H1 (cell line): ENCODE measurements around the gene LTBP1. TPM values are rescaled to one million over a fixed set of nuclear protein-coding genes. Genes with fewer than 3 reads are reported as not detected.

Source experiments
- CTCF ChIA-PET: fragments of 300-600 bp; sonication (Branson Sonifier 250); formaldehyde crosslinking; loops from one replicate; lab custom pipeline; 2021; ENCODE audit not compliant: partially characterized antibody; lab: Charles Lee
- POLR2A ChIA-PET: fragments of 300-600 bp; sonication (Branson Sonifier 250); formaldehyde crosslinking; loops from one replicate; lab custom pipeline; 2021; ENCODE audit warnings: inconsistent platforms; ENCODE audit not compliant: partially characterized antibody; lab: Charles Lee
- DNase-seq, 2 experiments: peaks; one replicate each; pipeline versions ENCODE4 v3.0.0 to v3.0.0-alpha.2; 2010 to 2022; ENCODE audit warnings: low spot score in 2 of 2, low read depth in 1 of 2, mixed read lengths in 1 of 2
- FAIRE-seq: peaks from 2 replicates; lab custom pipeline; 2011; peaks lifted over from hg19 to GRCh38; lab: Jason Lieb, UNC
- H2AFZ ChIP-seq: 2 replicates; pipeline ENCODE4 v1.8.1; 2012; ENCODE audit warnings: low read length, inconsistent platforms
- H2AK5ac ChIP-seq: 2 replicates; pipeline ENCODE4 v1.6.1; 2013; ENCODE audit warnings: low read depth, low read length
- H2BK120ac ChIP-seq: replicated peaks from 2 replicates; pipeline ENCODE3; 2013; ENCODE audit warnings: low read depth, low read length, inconsistent platforms
- H2BK12ac ChIP-seq: 2 replicates; pipeline ENCODE4 v1.6.1; 2013; ENCODE audit warnings: low read depth, low read length
- H2BK15ac ChIP-seq: 2 replicates; pipeline ENCODE4 v1.6.1; 2013; ENCODE audit warnings: low read length
- H2BK20ac ChIP-seq: 2 replicates; pipeline ENCODE4 v1.6.1; 2013; ENCODE audit warnings: low read length
- H2BK5ac ChIP-seq: 2 replicates; pipeline ENCODE4 v1.6.1; 2013; ENCODE audit warnings: low read depth, low read length
- H3K14ac ChIP-seq: 2 replicates; pipeline ENCODE4 v1.6.1; 2013; ENCODE audit warnings: inconsistent platforms; ENCODE audit not compliant: insufficient read length
- H3K18ac ChIP-seq: 2 replicates; pipeline ENCODE4 v1.6.1; 2013; ENCODE audit warnings: low read length; ENCODE audit errors: extremely low read depth
- H3K23ac ChIP-seq: 2 replicates; pipeline ENCODE4 v1.6.1; 2013; ENCODE audit warnings: inconsistent platforms; ENCODE audit not compliant: insufficient read length
- H3K23me2 ChIP-seq: 2 replicates; pipeline ENCODE4 v1.6.1; 2013; ENCODE audit warnings: low read depth, low read length
- H3K27ac ChIP-seq: 2 replicates; pipeline ENCODE4 v1.6.1; 2011; ENCODE audit warnings: low read depth, low read length, inconsistent platforms
- H3K27me3 ChIP-seq, 4 experiments: replicated peaks in 1 of 4; 1 replicate in 1 of 4; 2 replicates in 3 of 4; pipeline versions ENCODE4 v1.6.1 to v1.8.1; 2011 to 2013; ENCODE audit warnings: low read length in 3 of 4, mild to moderate bottlenecking in 3 of 4, inconsistent platforms in 2 of 4, mixed read lengths in 2 of 4, moderate library complexity in 1 of 4; ENCODE audit not compliant: control insufficient read depth in 3 of 4, insufficient read depth in 3 of 4; ENCODE audit errors: extremely low read depth in 1 of 4
- H3K36me3 ChIP-seq, 4 experiments: 2 replicates each; pipeline versions ENCODE4 v1.6.1 to v1.8.1; 2011 to 2013; ENCODE audit warnings: mild to moderate bottlenecking in 4 of 4, low read length in 3 of 4, moderate library complexity in 2 of 4, control low read depth in 1 of 4, inconsistent platforms in 1 of 4; ENCODE audit not compliant: insufficient read depth in 4 of 4, control insufficient read depth in 2 of 4
- H3K4ac ChIP-seq: replicated peaks from 2 replicates; pipeline ENCODE3; 2013; ENCODE audit warnings: low read length, low read depth, mixed read lengths, inconsistent platforms; ENCODE audit not compliant: insufficient read length
- H3K4me1 ChIP-seq, 4 experiments: replicated peaks in 1 of 4; 1 replicate in 1 of 4; 2 replicates in 3 of 4; pipeline versions ENCODE4 v1.6.1 to v1.8.1; 2011 to 2013; ENCODE audit warnings: low read length in 3 of 4, inconsistent platforms in 2 of 4, mixed read lengths in 1 of 4; ENCODE audit not compliant: insufficient read depth in 4 of 4, control insufficient read depth in 3 of 4
- H3K4me2 ChIP-seq, 2 experiments: 2 replicates each; pipeline versions ENCODE4 v1.6.1 to v1.8.1; 2011 to 2013; ENCODE audit warnings: low read depth in 2 of 2, low read length in 2 of 2, control low read depth in 1 of 2, inconsistent platforms in 1 of 2, mild to moderate bottlenecking in 1 of 2; ENCODE audit not compliant: insufficient read depth in 1 of 2
- H3K4me3 ChIP-seq, 4 experiments: fragments of 200-600, 300-600 bp in 1 of 4; sonication (generic), shearing (Covaris generic), sonication (Bioruptor Twin) in 1 of 4; 2 replicates each; pipeline versions ENCODE4 v1.5.1 to v1.8.1; 2011 to 2016; ENCODE audit warnings: low read length in 4 of 4, low read depth in 3 of 4, control low read depth in 2 of 4, inconsistent platforms in 2 of 4, mild to moderate bottlenecking in 2 of 4, mixed read lengths in 1 of 4, moderate library complexity in 1 of 4; ENCODE audit not compliant: insufficient read depth in 2 of 4; ENCODE audit errors: extremely low read depth in 1 of 4
- H3K56ac ChIP-seq: replicated peaks from 2 replicates; pipeline ENCODE3; 2013; ENCODE audit warnings: low read depth, mild to moderate bottlenecking, mixed read lengths, low read length, inconsistent platforms; ENCODE audit not compliant: insufficient read length
- H3K79me1 ChIP-seq: 2 replicates; pipeline ENCODE4 v1.6.1; 2013; ENCODE audit warnings: low read depth, low read length, control low read depth
- H3K79me2 ChIP-seq, 2 experiments: 2 replicates each; pipeline versions ENCODE4 v1.6.1 to v1.8.1; 2012 to 2013; ENCODE audit warnings: low read length in 2 of 2, mild to moderate bottlenecking in 2 of 2, inconsistent platforms in 1 of 2; ENCODE audit not compliant: insufficient read depth in 2 of 2, control insufficient read depth in 1 of 2
- H3K9ac ChIP-seq, 4 experiments: replicated peaks in 1 of 4; 1 replicate in 1 of 4; 2 replicates in 3 of 4; pipeline versions ENCODE4 v1.6.1 to v1.8.1; 2011 to 2013; ENCODE audit warnings: low read depth in 3 of 4, low read length in 3 of 4, control low read depth in 2 of 4, mild to moderate bottlenecking in 2 of 4, moderate library complexity in 2 of 4, inconsistent platforms in 1 of 4; ENCODE audit errors: extremely low read depth in 1 of 4
- H3K9me3 ChIP-seq, 2 experiments: 2 replicates each; pipeline versions ENCODE4 v1.6.1 to v1.8.1; 2012 to 2013; ENCODE audit warnings: mild to moderate bottlenecking in 2 of 2, moderate library complexity in 2 of 2, control low read depth in 1 of 2, inconsistent platforms in 1 of 2, low read depth in 1 of 2, low read length in 1 of 2, mixed read lengths in 1 of 2; ENCODE audit not compliant: insufficient read depth in 2 of 2
- H4K20me1 ChIP-seq, 2 experiments: replicated peaks in 1 of 2; 2 replicates each; pipeline versions ENCODE3 to v1.8.1; 2011 to 2013; ENCODE audit warnings: inconsistent platforms in 2 of 2, low read length in 2 of 2, mild to moderate bottlenecking in 1 of 2; ENCODE audit not compliant: insufficient read depth in 2 of 2, control insufficient read depth in 1 of 2
- H4K5ac ChIP-seq: 2 replicates; pipeline ENCODE4 v1.6.1; 2013; ENCODE audit warnings: low read length, low read depth, mixed read lengths, inconsistent platforms; ENCODE audit not compliant: insufficient read length
- H4K8ac ChIP-seq: 2 replicates; pipeline ENCODE4 v1.8.0; 2013; ENCODE audit warnings: mild to moderate bottlenecking, moderate library complexity, low read length, inconsistent platforms; ENCODE audit not compliant: insufficient read depth; ENCODE audit errors: extremely low read depth
- H4K91ac ChIP-seq: replicated peaks from 2 replicates; pipeline ENCODE3; 2013; ENCODE audit warnings: low read length, mixed read lengths, inconsistent platforms; ENCODE audit not compliant: insufficient read length
- BCL11A ChIP-seq, 2 experiments: IDR thresholded peaks; one replicate each; pipeline ENCODE4 v1.6.1; 2011; ENCODE audit warnings: low read depth in 2 of 2, low read length in 2 of 2, mild to moderate bottlenecking in 2 of 2
- CHD2 ChIP-seq: IDR thresholded peaks from 2 replicates; pipeline ENCODE4 v1.6.1; 2012; ENCODE audit warnings: low read length, improper control_type of control experiment
- EZH2 ChIP-seq: fragments of 200-600 bp; sonication (generic); IDR thresholded peaks from 2 replicates; pipeline ENCODE4 v1.7.1; 2012; ENCODE audit warnings: low read depth, mild to moderate bottlenecking, moderate library complexity, low read length, inconsistent platforms; ENCODE audit not compliant: severe bottlenecking
- KDM1A ChIP-seq: fragments of 200-600, 300-600 bp; sonication (generic); IDR thresholded peaks from 2 replicates; pipeline ENCODE4 v1.7.1; 2016; ENCODE audit warnings: mild to moderate bottlenecking, low read length, borderline replicate concordance
- PHF8 ChIP-seq: fragments of 200-600 bp; sonication (generic); conservative IDR thresholded peaks from 2 replicates; pipeline ENCODE4 v1.7.1; 2012; ENCODE audit warnings: low read depth, mild to moderate bottlenecking, inconsistent platforms, low read length, moderate library complexity
- POU5F1 ChIP-seq: IDR thresholded peaks from 2 replicates; pipeline ENCODE4 v1.6.1; 2011; ENCODE audit warnings: low read depth, mild to moderate bottlenecking, low read length, moderate library complexity
- RXRA ChIP-seq: IDR thresholded peaks from 2 replicates; pipeline ENCODE4 v1.6.1; 2011; ENCODE audit warnings: low read depth, mild to moderate bottlenecking, low read length, moderate library complexity; ENCODE audit not compliant: insufficient read depth
- SRF ChIP-seq: IDR thresholded peaks from 2 replicates; pipeline ENCODE4 v1.6.1; 2011; ENCODE audit warnings: mild to moderate bottlenecking, low read depth, low read length, moderate library complexity
- TAF7 ChIP-seq: optimal IDR thresholded peaks from 2 replicates; pipeline ENCODE3; 2011; ENCODE audit warnings: low read depth, mild to moderate bottlenecking, inconsistent platforms, low read length, moderate library complexity, borderline replicate concordance
- TBP ChIP-seq: IDR thresholded peaks from 2 replicates; pipeline ENCODE4 v1.6.1; 2011; ENCODE audit warnings: low read depth, low read length, improper control_type of control experiment
- TEAD4 ChIP-seq: IDR thresholded peaks from 2 replicates; pipeline ENCODE4 v1.6.1; 2012; ENCODE audit warnings: low read depth, low read length, inconsistent platforms, mixed read lengths
- WGBS, 2 experiments: shearing (Covaris generic) in 1 of 2; methylation state at CpG; one replicate each; pipeline versions ENCODE4 v1.1.6 to v1.1.7; 2013 to 2015; ENCODE audit warnings: low lambda C conversion rate in 2 of 2, mixed read lengths in 2 of 2, inconsistent platforms in 1 of 2, low coverage in 1 of 2, missing lambda C conversion rate in 1 of 2; ENCODE audit not compliant: insufficient replicate concordance in 2 of 2, insufficient coverage in 1 of 2, insufficient read length in 1 of 2; ENCODE audit errors: extremely low coverage in 1 of 2, missing lambda C conversion rate in 1 of 2; 5-methylcytosine and 5-hydroxymethylcytosine counted together
- polyA plus RNA-seq, 7 experiments: library from polyadenylated mRNA; depleted of rRNA in 3 of 7; stranded (reverse) in 5 of 7; unstranded in 2 of 7; fragments of >200 nt in 5 of 7; fragments of 200-250 nt in 2 of 7; gene quantifications; 1 replicate in 5 of 7; 2 replicates in 1 of 7; 4 replicates in 1 of 7; pipeline versions ENCODE4 v1.2.1 to v1.2.3, GENCODE V29; 2011 to 2013; ENCODE audit warnings: missing spikeins in 2 of 7, mixed read lengths in 2 of 7
- total RNA-seq: library from RNA; stranded (reverse); fragmentation: NEBNext Ultra II Directional; extraction: Animal tissue kit (Norgen Biotek cat#: 25700); gene quantifications from 2 replicates; pipeline ENCODE4 v1.2.1, GENCODE V29; 2021
- TF ChIP-seq, protein P1 (sequence below), 3 experiments: IDR thresholded peaks; 1 replicate in 2 of 3; 2 replicates in 1 of 3; pipeline versions ENCODE4 v1.5.1 to v1.6.1; 2011; ENCODE audit warnings: low read length in 3 of 3, mild to moderate bottlenecking in 3 of 3, inconsistent platforms in 2 of 3, low read depth in 1 of 3, moderate library complexity in 1 of 3; ENCODE audit not compliant: insufficient read depth in 1 of 3; ENCODE audit errors: control extremely low read depth in 1 of 3

LTBP1 gene
- total and polyA plus RNA-seq, 2 of the 8 experiments (the other 6 are each of a cell fraction or from before 2014, with no cell fraction given): 15.4 to 24.7 TPM

DNA sequence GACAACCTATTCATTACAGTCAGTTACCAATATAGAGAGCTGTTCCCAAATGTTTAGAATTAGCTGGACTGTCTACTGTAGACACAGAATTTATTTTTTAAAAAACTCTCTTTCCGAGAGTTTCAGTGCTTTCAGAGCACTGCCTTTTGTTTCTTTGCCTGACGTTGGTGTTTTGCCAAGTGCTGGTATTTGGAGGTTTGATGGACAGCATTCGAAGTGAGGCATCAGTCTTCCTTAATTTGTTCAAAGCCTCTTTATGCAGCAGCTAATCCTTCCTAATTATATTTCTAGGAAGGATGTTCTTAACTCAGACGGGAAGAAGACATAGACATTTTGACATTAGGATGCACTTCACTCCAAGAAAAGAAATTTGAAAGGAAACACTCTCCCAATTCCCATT lies 83.2 kb downstream of the LTBP1 start:
- no peaks in the 10 kb centered on the region for H3K36me3 ChIP-seq
- H4K8ac ChIP-seq: no peak overlapping the region
- no peak overlapping the region for H2AK5ac ChIP-seq
- no peak overlapping the region for H4K91ac ChIP-seq
- no peaks in the 10 kb centered on the region for H3K4me1 ChIP-seq
- TF ChIP-seq BCL11A (IDR thresholded peaks at IDR 0.05; ENCODE audit: low read depth in 2 of 2, low read length in 2 of 2) (no peak), RXRA (no peak), CHD2 (no peak), TEAD4 (no peak), KDM1A (no peak), TBP (no peak), SRF (no peak), EZH2 (no peak), TAF7 (no peak), POU5F1 (no peak), PHF8 (no peak)
- TF ChIP-seq, protein P1, sequence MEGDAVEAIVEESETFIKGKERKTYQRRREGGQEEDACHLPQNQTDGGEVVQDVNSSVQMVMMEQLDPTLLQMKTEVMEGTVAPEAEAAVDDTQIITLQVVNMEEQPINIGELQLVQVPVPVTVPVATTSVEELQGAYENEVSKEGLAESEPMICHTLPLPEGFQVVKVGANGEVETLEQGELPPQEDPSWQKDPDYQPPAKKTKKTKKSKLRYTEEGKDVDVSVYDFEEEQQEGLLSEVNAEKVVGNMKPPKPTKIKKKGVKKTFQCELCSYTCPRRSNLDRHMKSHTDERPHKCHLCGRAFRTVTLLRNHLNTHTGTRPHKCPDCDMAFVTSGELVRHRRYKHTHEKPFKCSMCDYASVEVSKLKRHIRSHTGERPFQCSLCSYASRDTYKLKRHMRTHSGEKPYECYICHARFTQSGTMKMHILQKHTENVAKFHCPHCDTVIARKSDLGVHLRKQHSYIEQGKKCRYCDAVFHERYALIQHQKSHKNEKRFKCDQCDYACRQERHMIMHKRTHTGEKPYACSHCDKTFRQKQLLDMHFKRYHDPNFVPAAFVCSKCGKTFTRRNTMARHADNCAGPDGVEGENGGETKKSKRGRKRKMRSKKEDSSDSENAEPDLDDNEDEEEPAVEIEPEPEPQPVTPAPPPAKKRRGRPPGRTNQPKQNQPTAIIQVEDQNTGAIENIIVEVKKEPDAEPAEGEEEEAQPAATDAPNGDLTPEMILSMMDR (IDR thresholded peaks at IDR 0.05; ENCODE audit: control extremely low read depth in 1 of 3, insufficient read depth in 1 of 3, low read depth in 1 of 3, low read length in 3 of 3): no peak
- 0 out of 4 replicates have a peak, but pooled peaks cover 0 to 2% of the 10 kb centered on the region in 2 experiments for H3K79me2 ChIP-seq
- H3K18ac ChIP-seq: no peak overlapping the region
- peaks cover 0 to 2% of the 10 kb centered on the region in 2 experiments; a peak in 1 of 4 replicates for H3K9me3 ChIP-seq
- no peak overlapping the region for H3K4me3 ChIP-seq
- POLR2A ChIA-PET: no interaction called here
- H3K4ac ChIP-seq: no peak overlapping the region
- no peak overlapping the region for H3K27ac ChIP-seq
- no peak for DNase-seq
- FAIRE-seq: peak; percentile 74
- H2BK15ac ChIP-seq: no peak overlapping the region
- no peaks in the 10 kb centered on the region for H4K20me1 ChIP-seq
- H3K9ac ChIP-seq: no peak overlapping the region
- WGBS, 2 experiments: 77% methylated on average over 4 of the region's 4 CpGs; no CpG with 5 or more reads in 1 of the 2 experiments
- no peaks in the 10 kb centered on the region for H3K27me3 ChIP-seq
- no peak overlapping the region for H2BK12ac ChIP-seq
- H2AFZ ChIP-seq: no peak overlapping the region
- no peak overlapping the region for H3K14ac ChIP-seq
- no peak overlapping the region for H3K56ac ChIP-seq
- no peak overlapping the region for H3K23ac ChIP-seq
- no peak overlapping the region for H2BK5ac ChIP-seq
- H4K5ac ChIP-seq: no peak overlapping the region
- no peak overlapping the region for H2BK120ac ChIP-seq
- no peak overlapping the region for H3K4me2 ChIP-seq
- CTCF ChIA-PET: no interaction called here
- H3K79me1 ChIP-seq: no peaks in the 10 kb centered on the region
- H3K23me2 ChIP-seq: no peaks in the 10 kb centered on the region
- H2BK20ac ChIP-seq: no peak overlapping the region
